ENCODE results near the gene MT1G. TPM values are rescaled to one million over a fixed set of nuclear protein-coding genes. Genes with fewer than 3 reads are reported as not detected.

MT1G gene
- total and polyA plus RNA-seq, 2 experiments from 2014 or later = 184 to 1,014 TPM

- Histone ChIP-seq H3K4me2 (no peak overlapping the region), H4K20me1 (replicated peaks; ENCODE audit: insufficient read depth) (no peaks in the 10 kb centered on the region), H3K79me2 (replicated peaks; ENCODE audit: insufficient read depth) (peaks cover 14% of the 10 kb centered on the region), H3K27me3 (ENCODE audit: insufficient read depth) (peaks cover 24% of the 10 kb centered on the region), H3K4me3 (no peak overlapping the region), H3K4me1 (ENCODE audit: insufficient read depth) (peaks cover 30% of the 10 kb centered on the region), H3K27ac (ENCODE audit: low read depth) (no peak overlapping the region), H3K9me2 (ENCODE audit: insufficient read depth) (no peaks in the 10 kb centered on the region), H3K36me3 (ENCODE audit: insufficient read depth) (no peaks in the 10 kb centered on the region), H3F3A (replicated peaks; ENCODE audit: low read depth) (peaks cover 7% of the 10 kb centered on the region; the same call in 1 of the 2 replicates), H2AFZ (no peak overlapping the region)
- H3K27me3 Mint-ChIP-seq (ENCODE audit: insufficient read depth, low read depth, poor library complexity) = peaks cover 33% of the 10 kb centered on the region
- DNase-seq (ENCODE audit: low spot score) (no peak), ATAC-seq (no peak)
- H3K4me1 Mint-ChIP-seq = peaks cover 27% of the 10 kb centered on the region
- no peak for TF ChIP-seq CREB1 (CRISPR knock-in tag; IDR thresholded peaks at IDR 0.05; ENCODE audit: low read depth)
- TF ChIP-seq ZNF114 (CRISPR knock-in tag; IDR thresholded peaks at IDR 0.05) = no peak
- TF ChIP-seq NANOG (IDR thresholded peaks at IDR 0.05; ENCODE audit: borderline replicate concordance) = no peak
- TF ChIP-seq ZNF331 (CRISPR knock-in tag; IDR thresholded peaks at IDR 0.05; ENCODE audit: low read depth) = no peak
- TF ChIP-seq EZH2 (IDR thresholded peaks at IDR 0.05; ENCODE audit: low read depth, unreplicated experiment) = no peak
- TF ChIP-seq CTCF (conservative IDR thresholded peaks at IDR 0.05; ENCODE audit: low read depth in 2 of 2) = no peak
- no peak for TF ChIP-seq JUNB (IDR thresholded peaks at IDR 0.05; ENCODE audit: unreplicated experiment)
- no peak for TF ChIP-seq ZNF462 (CRISPR knock-in tag; IDR thresholded peaks at IDR 0.05)
- no peak for TF ChIP-seq STAT1 (IDR thresholded peaks at IDR 0.05; ENCODE audit: unreplicated experiment)
- TF ChIP-seq REST (IDR thresholded peaks at IDR 0.05; ENCODE audit: unreplicated experiment) = no peak
- TF ChIP-seq POLR2AphosphoS5 (IDR thresholded peaks at IDR 0.05; ENCODE audit: low read depth) = no peak
- TF ChIP-seq EZH2phosphoT487 (IDR thresholded peaks at IDR 0.05; ENCODE audit: unreplicated experiment) = no peak
- TF ChIP-seq ETS1 (IDR thresholded peaks at IDR 0.05) = no peak
- H3K4me3 Mint-ChIP-seq = peak overlapping the region; percentile 93; the same call in 1 of the 3 replicates
- H3K27ac Mint-ChIP-seq = no peak overlapping the region
- peaks cover 11% of the 10 kb centered on the region; the same call in 2 of the 3 replicates for H3K9me3 Mint-ChIP-seq
- H3K36me3 Mint-ChIP-seq (ENCODE audit: low read depth) = peaks cover 43% of the 10 kb centered on the region
These were observed 17.2 kb upstream of the MT1G start for GRCh38 chr16:56684926-56685590.

All from GM23338 (cell line).